Suppressor macrophage treated with lipopolysaccharide for 1 hour (primary cell): Measurements from ENCODE around the gene PRKAR1B.

Experiments
- DNase-seq, 3 donors: peaks; one replicate each; pipeline ENCODE4 v3.0.0-alpha.2; 2020 to 2022

PRKAR1B gene

DNA sequence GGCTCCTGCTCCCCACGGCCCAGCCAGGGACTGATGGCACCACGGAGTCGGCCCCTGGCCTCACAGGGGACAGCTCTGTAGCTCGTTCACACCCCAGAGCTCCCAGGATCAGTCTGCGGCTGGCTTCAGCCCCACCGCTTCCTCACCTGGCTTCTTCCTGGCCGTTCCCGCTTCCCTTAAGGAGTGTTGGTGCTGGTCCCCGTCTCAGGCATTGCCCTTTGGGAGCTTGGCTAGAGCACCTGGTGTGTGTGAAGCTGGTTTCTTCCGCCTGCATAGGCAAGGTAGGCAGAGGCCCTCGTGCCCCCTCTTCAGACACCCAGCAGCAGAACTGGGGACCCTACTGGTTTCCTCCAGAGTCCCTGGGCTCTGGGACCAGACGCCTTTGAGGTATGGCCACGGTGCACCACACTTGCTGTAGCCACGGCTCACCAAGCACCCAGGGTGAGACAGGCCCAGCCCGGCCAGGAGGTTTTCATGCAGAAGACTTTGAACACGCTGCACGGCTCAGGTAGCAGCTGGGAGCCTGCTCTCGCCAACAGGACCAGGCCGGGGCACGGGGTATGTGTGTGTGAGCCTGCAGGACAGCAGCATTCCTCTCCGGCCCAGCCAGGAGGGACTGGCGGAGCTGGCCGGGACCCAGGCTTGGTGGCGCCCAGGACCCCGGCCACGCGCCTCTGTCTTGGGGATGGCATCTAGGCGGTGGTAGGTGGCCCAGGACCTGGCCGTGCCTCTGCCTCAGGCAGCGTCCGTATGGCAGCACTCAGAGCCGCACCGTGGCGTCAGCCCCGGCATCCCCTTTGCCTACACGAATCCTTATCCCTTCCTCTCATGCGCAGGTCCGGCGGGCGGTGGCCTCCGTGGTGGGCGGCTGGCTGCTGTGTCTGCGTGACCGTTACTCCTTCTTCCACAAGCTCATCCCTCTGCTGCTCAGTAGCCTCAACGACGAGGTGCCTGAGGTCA lies 13.2 kb upstream of the PRKAR1B start:
- DNase-seq = no peak

DNA sequence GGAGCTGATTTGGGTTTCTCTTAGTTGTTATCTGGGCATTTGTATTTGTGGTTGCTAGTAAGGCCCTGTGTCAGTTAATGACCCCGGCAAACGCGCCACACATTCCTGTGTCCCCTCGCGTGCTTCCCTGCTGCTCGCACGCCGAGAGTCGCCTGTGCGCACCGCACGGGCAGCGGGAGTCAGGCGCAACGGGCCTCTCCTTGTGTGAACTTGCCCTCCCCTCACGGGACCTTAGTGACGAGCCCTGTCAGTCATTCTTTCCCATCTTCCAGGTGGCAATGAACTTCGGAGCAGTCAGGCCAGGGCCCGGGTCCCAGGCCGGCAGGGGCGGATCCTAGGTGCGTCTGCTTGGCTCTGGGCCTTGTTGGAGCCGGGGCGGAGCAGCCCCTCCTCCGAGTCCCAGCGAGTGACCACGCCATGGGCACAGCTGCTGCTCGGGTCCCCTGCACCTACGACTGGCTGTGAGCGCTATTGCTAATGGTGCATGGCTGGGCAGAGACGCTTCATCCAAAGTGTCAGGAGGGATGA lies 12.4 kb upstream of the PRKAR1B start:
- DNase-seq = no peak

GRCh38 chr7:738723-739454 lies 11.8 kb upstream of the PRKAR1B start:
- DNase-seq = no peak

- DNase-seq = no peak
Observed at GRCh38 chr7:738241-738640, 11.2 kb upstream of the PRKAR1B start.

DNA sequence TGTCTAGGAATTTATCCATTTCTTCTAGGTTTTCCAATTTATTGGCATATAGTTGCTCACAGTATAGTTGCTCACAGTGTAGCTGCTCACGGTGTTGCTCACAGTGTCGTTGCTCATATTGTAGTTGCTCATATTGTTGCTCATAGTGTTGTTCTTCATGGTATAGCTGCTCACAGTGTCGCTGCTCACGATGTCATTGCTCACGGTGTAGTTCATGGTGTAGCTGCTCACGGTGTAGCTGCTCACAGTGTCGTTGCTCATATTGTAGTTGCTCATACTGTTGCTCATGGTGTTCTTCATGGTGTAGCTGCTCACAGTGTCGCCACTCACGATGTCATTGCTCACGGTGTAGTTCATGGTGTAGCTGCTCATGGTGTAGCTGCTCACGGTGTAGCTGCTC lies 7.7 kb upstream of the PRKAR1B start:
- DNase-seq = no peak

DNA sequence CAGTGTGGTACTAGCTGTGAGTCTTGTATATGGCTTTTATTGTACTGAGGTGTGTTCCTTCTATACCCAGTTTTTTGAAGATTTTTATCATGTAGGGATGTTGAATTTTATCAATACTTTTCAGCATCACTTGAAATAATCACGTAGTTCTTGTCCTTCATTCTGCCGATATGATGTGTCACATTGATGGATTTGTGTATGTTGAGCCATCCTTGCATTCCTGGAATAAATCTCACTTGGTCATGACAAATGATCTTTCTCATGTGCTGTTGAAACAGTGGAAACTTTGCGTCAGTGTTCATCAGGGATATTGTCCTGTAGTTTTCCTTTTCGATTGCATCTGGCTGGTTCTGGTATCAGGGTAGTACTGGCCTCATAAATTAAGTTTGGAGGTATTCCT lies 7.1 kb upstream of the PRKAR1B start:
- DNase-seq = no peak

GRCh38 chr7:732556-732955 lies 5.5 kb upstream of the PRKAR1B start:
- no peak for DNase-seq

- no peak for DNase-seq
Observed at GRCh38 chr7:732094-732541, 5.0 kb upstream of the PRKAR1B start.

DNA sequence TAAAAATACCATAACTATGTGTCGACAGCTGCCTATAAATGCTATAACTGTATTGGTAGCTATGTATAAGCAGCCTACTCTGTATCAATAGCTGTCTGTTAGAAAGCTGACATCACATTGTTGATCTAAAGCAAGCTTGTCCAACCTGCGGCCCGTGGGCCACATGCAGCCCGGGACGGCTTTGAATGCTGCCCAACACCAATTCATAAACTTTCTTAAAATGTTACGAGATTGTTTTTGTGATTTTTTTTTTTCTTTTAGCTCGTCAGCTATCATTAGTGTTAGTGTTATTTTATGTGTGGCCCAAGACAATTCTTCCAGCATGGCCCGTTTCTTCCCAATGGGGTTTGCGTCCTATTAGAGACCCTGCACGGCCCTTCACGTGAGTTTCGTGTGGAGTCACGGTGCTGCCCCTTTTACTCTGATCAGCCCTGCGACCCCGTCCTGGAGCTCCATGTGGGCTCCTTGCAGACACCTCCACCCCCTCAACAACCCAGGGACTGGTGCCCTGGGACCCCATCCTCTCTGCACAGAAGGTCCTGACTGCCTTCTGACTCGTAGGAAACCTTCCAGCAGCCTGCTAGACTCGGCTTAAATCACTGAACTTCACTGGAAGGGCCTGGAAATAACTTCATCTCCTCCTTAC lies 4.5 kb upstream of the PRKAR1B start:
- DNase-seq = no peak

DNA sequence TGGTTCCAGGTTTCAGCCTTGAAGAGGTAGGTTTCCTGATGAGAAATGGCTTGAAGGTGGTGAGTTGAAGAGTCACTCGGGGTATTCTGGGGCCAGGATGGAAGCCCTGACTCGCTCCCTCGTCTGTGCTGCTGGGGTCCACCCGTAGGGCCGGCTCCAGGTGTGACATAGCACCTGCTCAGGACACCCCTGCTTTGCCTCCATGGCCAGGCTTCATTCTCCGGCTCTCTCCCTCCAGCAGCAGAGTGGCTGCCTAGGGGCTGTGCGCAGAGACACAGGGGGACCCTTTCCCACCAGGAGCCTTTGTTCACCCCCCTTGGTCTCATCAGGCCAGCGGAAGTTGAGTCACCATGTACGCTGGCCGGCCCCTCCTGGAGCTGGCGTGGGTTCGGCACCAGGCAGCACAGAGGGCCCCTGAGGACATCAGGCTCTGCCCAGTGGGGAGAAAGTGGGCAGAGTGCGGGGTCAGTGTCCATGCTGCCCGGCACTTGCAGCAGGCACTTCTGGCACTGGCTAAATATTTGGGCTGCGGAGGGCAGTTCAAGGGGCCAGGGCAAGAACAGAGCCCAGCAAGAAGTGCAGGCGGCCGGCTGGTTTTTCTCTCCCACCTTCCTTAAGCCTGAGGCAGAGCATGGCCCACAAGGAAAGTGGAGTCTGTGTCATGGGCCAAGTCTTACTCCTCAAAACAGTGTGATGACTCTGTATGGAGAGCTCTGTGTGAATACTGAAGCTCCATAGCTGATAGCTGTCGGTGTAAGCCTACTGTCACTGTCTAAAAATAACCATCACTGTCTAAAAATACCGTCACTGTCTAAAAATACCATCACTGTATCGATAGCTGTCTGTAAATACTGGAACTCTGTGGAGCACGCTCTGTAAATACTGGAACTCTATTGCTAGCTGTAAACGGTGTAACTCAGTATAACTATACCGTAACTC lies 3.7 kb upstream of the PRKAR1B start:
- no peak for DNase-seq

GRCh38 chr7:729140-730000 lies 2.3 kb upstream of the PRKAR1B start:
- no peak for DNase-seq

DNA sequence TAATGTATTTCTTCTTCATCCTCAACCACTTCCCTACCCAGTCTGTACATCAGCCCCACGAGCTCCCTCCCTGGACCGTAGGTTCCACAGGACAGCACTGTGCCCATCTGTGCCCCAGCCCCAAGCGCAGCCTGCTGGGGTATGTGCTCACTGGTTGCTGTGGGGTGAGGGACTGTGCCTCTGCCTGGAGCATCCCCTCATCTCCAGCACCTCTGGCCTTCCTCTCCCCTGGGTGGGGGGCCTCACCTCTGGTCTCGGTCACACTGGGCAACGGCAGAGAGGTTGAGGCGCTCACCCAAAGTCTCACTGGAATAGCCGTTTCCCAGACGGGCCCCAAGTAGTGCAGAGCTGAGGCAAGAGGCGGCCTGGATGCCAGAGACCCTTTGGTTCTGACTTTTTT lies 1.5 kb upstream of the PRKAR1B start:
- DNase-seq = no peak

DNA sequence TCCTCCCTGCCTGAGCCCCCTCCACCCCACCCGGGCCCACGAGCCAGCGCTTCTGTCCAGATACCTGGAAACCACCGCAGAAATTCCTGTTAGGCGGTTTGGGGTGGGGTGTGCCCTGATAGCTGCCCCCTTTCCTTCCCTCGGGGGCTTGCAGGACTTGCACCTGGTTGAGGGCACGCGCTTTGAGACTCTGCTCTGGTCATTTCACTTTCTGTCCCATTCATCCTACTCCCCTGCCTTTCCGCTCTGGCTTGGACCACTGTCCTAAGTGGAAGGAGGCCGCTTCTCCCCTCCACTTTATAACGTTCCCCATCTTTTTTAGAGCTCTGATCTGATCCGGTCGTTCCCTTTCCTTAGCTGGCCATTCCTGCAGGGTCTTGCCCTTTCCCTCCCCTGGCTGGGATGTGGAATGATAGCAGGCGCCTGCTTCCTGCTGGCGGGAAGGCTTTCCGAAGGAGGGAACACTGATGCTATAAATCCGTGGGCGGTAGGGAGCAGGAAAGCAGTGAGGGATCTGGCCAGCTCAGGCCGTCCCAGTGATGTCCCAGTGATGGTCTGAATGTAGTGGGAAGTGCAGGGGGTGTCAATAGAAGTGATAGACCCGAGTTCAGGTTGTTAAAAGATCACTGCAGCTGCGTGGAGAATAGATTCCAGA lies 852 bp upstream of the PRKAR1B start:
- DNase-seq = no peak

- peak in 1 of 3 donors; percentile 15 for DNase-seq
Observed at GRCh38 chr7:726854-727103, 302 bp downstream of the PRKAR1B start.

GRCh38 chr7:726084-726853 lies 812 bp downstream of the PRKAR1B start, which contains the start of gene DNAAF5:
Gene DNAAF5 (plus strand): TSS chr7:726699. CDS start chr7:726721, 22 bp downstream.
- peak; percentile 90 to 95 (median 94) for DNase-seq

GRCh38 chr7:725223-726005 lies 1.7 kb downstream of the PRKAR1B start:
- DNase-seq = no peak

DNA sequence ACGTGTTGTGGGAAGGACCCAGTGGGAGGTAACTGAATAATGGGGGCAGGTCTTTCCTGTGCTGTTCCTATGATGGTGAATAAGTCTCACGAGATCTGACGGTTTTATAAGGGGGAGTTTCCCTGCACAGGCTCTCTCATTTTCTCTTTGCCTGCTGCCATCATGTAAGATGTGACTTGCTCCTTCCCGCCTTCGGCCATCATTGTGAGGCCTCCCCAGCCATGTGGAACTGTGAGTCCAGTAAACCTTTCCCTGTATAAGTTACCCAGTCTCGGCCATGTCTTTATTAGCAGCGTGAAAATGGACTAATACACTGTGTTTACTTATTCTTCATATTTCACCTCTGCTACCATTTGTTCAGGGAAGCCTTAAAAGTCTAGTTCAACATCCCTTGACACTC lies 2.8 kb downstream of the PRKAR1B start:
- no peak for DNase-seq

DNA sequence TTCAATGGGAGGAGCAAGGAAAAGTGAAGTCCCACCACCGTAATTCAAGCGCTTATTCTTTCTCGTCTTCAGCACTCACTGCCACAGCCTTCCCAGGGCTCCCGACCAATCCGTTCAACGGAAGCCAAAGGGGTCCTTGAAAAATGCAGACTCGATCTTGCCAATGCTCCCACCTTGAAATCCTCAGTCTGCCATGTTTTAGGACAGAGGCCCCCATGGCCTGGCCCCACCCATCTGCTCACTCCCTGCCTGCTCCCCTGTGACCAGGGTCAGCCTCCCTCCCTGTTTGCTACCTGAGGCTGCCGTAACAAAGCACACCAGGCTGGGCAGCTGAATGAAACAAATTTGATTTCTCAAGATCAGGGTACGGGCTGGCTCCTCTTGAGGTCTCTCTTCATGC lies 3.5 kb downstream of the PRKAR1B start:
- DNase-seq = no peak

GRCh38 chr7:721619-722248 lies 5.3 kb downstream of the PRKAR1B start:
- no peak for DNase-seq
